ENCODE measurements around the gene EIF2B1. TPM values are rescaled to one million over a fixed set of nuclear protein-coding genes. Genes with fewer than 3 reads are reported as not detected.

EIF2B1 gene
- total RNA-seq, 6 donors from 2014 or later: 41.2 to 144 (median 74.0) TPM

- DNase-seq: no peak
- Histone ChIP-seq H3K9me3 (no peaks in the 10 kb centered on the region), H3K4me3 (no peak overlapping the region), H3K27me3 (no peaks in the 10 kb centered on the region), H3K4me1 (no peaks in the 10 kb centered on the region), H3K27ac (no peak overlapping the region), H3K36me3 (peaks cover 53 to 100% (median 80%) of the 10 kb centered on the region in 4 donors)
- no peak for ATAC-seq (ENCODE audit: low FRiP score in 2 of 2)
- no peak for TF ChIP-seq POLR2A (IDR thresholded peaks at IDR 0.05)
- WGBS, 2 donors: 87 to 88% methylated on average over 15 of the region's 15 CpGs
Measured at GRCh38 chr12:123621619-123622530, 11.6 kb downstream of the EIF2B1 start.

DNA sequence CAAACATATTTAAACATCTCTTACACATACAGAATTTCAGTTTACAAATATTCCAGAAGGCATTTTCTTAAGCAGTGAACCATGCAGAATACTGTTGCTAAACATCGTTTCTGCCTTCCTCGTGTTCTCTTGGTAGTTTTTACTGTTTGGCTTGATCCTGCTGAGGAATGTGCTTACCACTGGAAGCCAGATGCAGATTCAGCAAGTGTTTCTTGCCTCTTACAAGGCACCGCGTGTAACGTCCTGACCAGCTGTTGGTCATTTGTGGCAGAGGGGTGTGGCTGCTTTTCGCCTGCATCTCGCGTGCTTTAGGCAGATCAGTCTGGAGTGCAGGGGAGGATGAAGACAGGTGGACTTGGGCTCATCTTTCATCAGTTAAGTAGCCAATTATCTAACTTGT, 12.4 kb downstream of the EIF2B1 start:
- Histone ChIP-seq H3K4me3 (no peak overlapping the region), H3K9me3 (no peaks in the 10 kb centered on the region), H3K27me3 (no peaks in the 10 kb centered on the region), H3K27ac (no peak overlapping the region), H3K4me1 (no peaks in the 10 kb centered on the region), H3K36me3 (peaks cover 53 to 100% (median 80%) of the 10 kb centered on the region in 4 donors)
- no peak for DNase-seq
- 84 to 92% methylated on average over 8 of the region's 8 CpGs for WGBS, 2 donors
- no peak for ATAC-seq (ENCODE audit: low FRiP score in 2 of 2)
- TF ChIP-seq CTCF (IDR thresholded peaks at IDR 0.05) (no peak), EP300 (IDR thresholded peaks at IDR 0.05) (no peak), POLR2A (IDR thresholded peaks at IDR 0.05) (no peak), POLR2AphosphoS5 (IDR thresholded peaks at IDR 0.05) (no peak)

DNA sequence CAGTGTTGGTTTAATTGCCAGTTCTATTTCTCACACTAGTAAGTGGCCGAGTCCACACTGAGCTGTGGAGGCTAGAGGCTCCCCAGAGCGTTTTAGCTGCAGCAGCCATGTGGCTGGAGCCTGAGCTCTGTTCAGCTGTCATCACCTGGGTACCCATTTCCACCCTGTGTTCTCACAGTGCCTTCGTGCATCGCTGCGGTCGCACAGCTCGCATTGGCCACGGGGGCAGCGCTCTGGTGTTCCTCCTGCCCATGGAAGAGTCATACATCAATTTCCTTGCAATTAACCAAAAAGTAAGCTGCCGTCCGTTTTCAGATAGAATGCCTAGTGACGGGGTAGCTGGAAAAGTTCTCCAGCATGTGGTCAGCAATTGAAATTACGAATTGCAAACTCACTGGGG, 15.9 kb downstream of the EIF2B1 start:
- WGBS, 2 donors: 91 to 92% methylated on average over 13 of the region's 13 CpGs
- Histone ChIP-seq H3K36me3 (peaks cover 43 to 100% (median 82%) of the 10 kb centered on the region in 4 donors), H3K9me3 (no peaks in the 10 kb centered on the region), H3K27me3 (no peaks in the 10 kb centered on the region), H3K4me3 (no peak overlapping the region), H3K27ac (no peak overlapping the region), H3K4me1 (no peaks in the 10 kb centered on the region)
- TF ChIP-seq POLR2A (IDR thresholded peaks at IDR 0.05): no peak
- no peak for TF ChIP-seq POLR2AphosphoS5 (IDR thresholded peaks at IDR 0.05)
- no peak for TF ChIP-seq CTCF (IDR thresholded peaks at IDR 0.05)
- TF ChIP-seq EP300 (IDR thresholded peaks at IDR 0.05): no peak
- DNase-seq (peak in 1 of 2 donors; percentile 44), ATAC-seq (ENCODE audit: low FRiP score in 2 of 2) (no peak)

GRCh38 chr12:123617144-123617543, 16.3 kb downstream of the EIF2B1 start:
- Histone ChIP-seq H3K4me3 (no peak overlapping the region), H3K4me1 (no peaks in the 10 kb centered on the region), H3K9me3 (no peaks in the 10 kb centered on the region), H3K27me3 (no peaks in the 10 kb centered on the region), H3K36me3 (peaks cover 38 to 100% (median 82%) of the 10 kb centered on the region in 4 donors), H3K27ac (no peak overlapping the region)
- WGBS, 2 donors: 94 to 96% methylated on average over 3 of the region's 3 CpGs
- DNase-seq: no peak
- ATAC-seq (ENCODE audit: low FRiP score in 2 of 2): no peak
- TF ChIP-seq POLR2A (IDR thresholded peaks at IDR 0.05): no peak

DNA sequence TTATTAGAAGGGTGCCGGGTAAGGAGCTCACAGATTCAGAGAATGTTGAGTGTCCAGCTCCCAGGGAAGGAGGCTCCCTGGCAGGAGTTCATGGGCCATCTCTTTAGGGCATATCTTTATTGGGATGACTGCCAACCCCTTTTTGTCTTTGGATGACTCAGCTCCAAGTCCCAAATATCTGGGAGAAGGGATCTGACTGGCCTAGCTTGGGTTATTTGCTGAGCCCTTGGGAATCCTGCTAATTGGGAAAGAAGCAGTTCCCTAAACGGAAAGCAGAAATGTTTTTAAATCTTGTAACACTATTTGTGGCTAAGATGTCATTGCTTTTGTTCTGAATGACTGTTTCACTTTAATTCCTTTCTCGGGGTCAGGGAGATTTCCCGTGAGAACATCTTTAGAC, 19.0 kb downstream of the EIF2B1 start:
- no peak for TF ChIP-seq EP300 (IDR thresholded peaks at IDR 0.05)
- TF ChIP-seq POLR2AphosphoS5 (IDR thresholded peaks at IDR 0.05): no peak
- Histone ChIP-seq H3K27ac (no peak overlapping the region), H3K4me3 (no peak overlapping the region), H3K27me3 (no peaks in the 10 kb centered on the region), H3K4me1 (no peaks in the 10 kb centered on the region), H3K9me3 (no peaks in the 10 kb centered on the region), H3K36me3 (peaks cover 43 to 99% (median 85%) of the 10 kb centered on the region in 4 donors)
- DNase-seq (no peak), ATAC-seq (ENCODE audit: low FRiP score in 2 of 2) (no peak)
- WGBS, 2 donors: 83 to 90% methylated on average over 4 of the region's 4 CpGs

DNA sequence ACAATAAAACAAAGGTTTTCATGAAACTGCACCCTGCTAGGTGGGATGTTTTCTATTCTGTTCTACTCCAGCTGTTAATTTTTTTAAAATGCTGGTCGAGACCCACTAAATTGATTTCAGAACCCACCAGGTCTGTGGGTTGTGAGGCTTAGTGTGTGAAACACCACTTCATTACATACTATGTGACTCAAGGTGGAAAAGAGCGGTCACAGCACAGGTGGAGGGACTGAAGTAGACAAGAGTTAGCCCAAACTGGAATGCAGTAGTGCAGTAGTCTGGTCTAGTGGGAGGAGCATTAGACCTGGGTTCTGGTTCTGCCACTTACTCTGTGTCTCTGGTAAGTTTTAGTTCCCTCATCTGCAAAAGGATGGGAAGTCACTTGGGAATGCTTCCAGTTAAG, 19.4 kb downstream of the EIF2B1 start:
- Histone ChIP-seq H3K4me1 (no peaks in the 10 kb centered on the region), H3K27ac (no peak overlapping the region), H3K27me3 (no peaks in the 10 kb centered on the region), H3K9me3 (no peaks in the 10 kb centered on the region), H3K36me3 (peaks cover 45 to 99% (median 87%) of the 10 kb centered on the region in 4 donors), H3K4me3 (no peak overlapping the region)
- TF ChIP-seq CTCF (IDR thresholded peaks at IDR 0.05): no peak
- TF ChIP-seq EP300 (IDR thresholded peaks at IDR 0.05): no peak
- 93 to 98% methylated on average over 2 of the region's 2 CpGs for WGBS, 2 donors
- ATAC-seq (ENCODE audit: low FRiP score in 2 of 2) (no peak), DNase-seq (no peak)

Data from upper lobe of left lung (tissue), 6 donors.